ENCODE data around the gene CHPF2. TPM values are rescaled to one million over a fixed set of nuclear protein-coding genes. Genes with fewer than 3 reads are reported as not detected.

The CHPF2 gene
- total RNA-seq, 4 donors from 2014 or later = 31.4 to 50.2 (median 43.2) TPM

- peak overlapping the region in 1 of 4 donors; percentile 65 for H3K27ac ChIP-seq
These were observed 24.5 kb upstream of the CHPF2 start for GRCh38 chr7:151207804-151208203.

GRCh38 chr7:151208253-151208862 lies 23.9 kb upstream of the CHPF2 start:
- Histone ChIP-seq H3K27ac (no peak overlapping the region), H3K9me3 (no peaks in the 10 kb centered on the region), H3K27me3 (no peaks in the 10 kb centered on the region), H3K36me3 (peaks cover 0 to 6% (median 0%) of the 10 kb centered on the region in 3 donors), H3K4me3 (no peak overlapping the region), H3K4me1 (no peaks in the 10 kb centered on the region)
- DNase-seq = no peak
- TF ChIP-seq CTCF (IDR thresholded peaks at IDR 0.05) = no peak
- TF ChIP-seq POLR2A (IDR thresholded peaks at IDR 0.05) = no peak

More at GRCh38 chr7:151207804-151208203, 24.5 kb upstream of the CHPF2 start:
- no peak for TF ChIP-seq CTCF (IDR thresholded peaks at IDR 0.05)
- TF ChIP-seq POLR2A (IDR thresholded peaks at IDR 0.05) = no peak
- Histone ChIP-seq H3K36me3 (peaks cover 0 to under 1% (median 0%) of the 10 kb centered on the region in 3 donors), H3K9me3 (no peaks in the 10 kb centered on the region), H3K4me3 (no peak overlapping the region), H3K4me1 (no peaks in the 10 kb centered on the region), H3K27me3 (no peaks in the 10 kb centered on the region)
- DNase-seq = no peak

GRCh38 chr7:151209588-151209987 lies 22.7 kb upstream of the CHPF2 start:
- Histone ChIP-seq H3K4me1 (no peaks in the 10 kb centered on the region), H3K36me3 (peaks cover 0 to 17% (median 0%) of the 10 kb centered on the region in 3 donors), H3K27ac (no peak overlapping the region), H3K27me3 (no peaks in the 10 kb centered on the region), H3K9me3 (no peaks in the 10 kb centered on the region), H3K4me3 (no peak overlapping the region)
- DNase-seq = no peak
- no peak for TF ChIP-seq CTCF (IDR thresholded peaks at IDR 0.05)
- no peak for TF ChIP-seq POLR2A (IDR thresholded peaks at IDR 0.05)

- peak in 1 of 3 donors; percentile 41 for DNase-seq
- Histone ChIP-seq H3K4me3 (no peak within 1 kb of the TSS), H3K27me3 (no peaks in the 10 kb centered on the region), H3K4me1 (no peaks in the 10 kb centered on the region), H3K36me3 (peaks cover 0 to 24% (median 0%) of the 10 kb centered on the region in 3 donors), H3K9me3 (no peaks in the 10 kb centered on the region), H3K27ac (no peak within 1 kb of the TSS)
- TF ChIP-seq POLR2A (IDR thresholded peaks at IDR 0.05) (no peak), CTCF (IDR thresholded peaks at IDR 0.05) (no peak)
These were observed 22.0 kb upstream of the CHPF2 start, which contains the start of gene H2BK1 for GRCh38 chr7:151210087-151210854. H2BK1 (minus strand) TSS chr7:151210488; CDS start chr7:151210318, 170 bp downstream.

- Histone ChIP-seq H3K4me1 (no peaks in the 10 kb centered on the region), H3K36me3 (peaks cover 0 to 31% (median 0%) of the 10 kb centered on the region in 3 donors), H3K9me3 (no peaks in the 10 kb centered on the region), H3K27me3 (no peaks in the 10 kb centered on the region), H3K4me3 (no peak overlapping the region), H3K27ac (no peak overlapping the region)
- DNase-seq = no peak
- no peak for TF ChIP-seq POLR2A (IDR thresholded peaks at IDR 0.05)
- TF ChIP-seq CTCF (IDR thresholded peaks at IDR 0.05) = no peak
These were observed 21.0 kb upstream of the CHPF2 start for GRCh38 chr7:151211155-151211772.
